OCI-LY1 (cell line): Measurements from ENCODE around the gene ZNF45.

Source experiments
- CTCF ChIP-seq: fragments of 200-600 bp; sonication (generic), shearing (Covaris generic); IDR thresholded peaks from 2 replicates; pipeline ENCODE4 v1.5.1; 2017; ENCODE audit warnings: mild to moderate bottlenecking, antibody characterized with exemption, low read length, moderate library complexity, mixed read lengths
- EZH2 ChIP-seq: fragments of 200-600 bp; sonication (generic), shearing (Covaris generic); IDR thresholded peaks from 2 replicates; pipeline ENCODE4 v1.8.0; 2017; ENCODE audit warnings: borderline replicate concordance, mixed run types, mild to moderate bottlenecking, antibody characterized with exemption, low read length, moderate library complexity, mixed read lengths

- TF ChIP-seq CTCF: no peak
- no peak for TF ChIP-seq EZH2
These were observed 25.3 kb upstream of the ZNF45 start for GRCh38 chr19:43960411-43960810.
